Muscle layer of colon (tissue), 2 donors: ENCODE measurements around the gene IFRD1.
"Not testable (repeated sequence)": the region's sequence is repeated elsewhere in the genome, so short reads cannot be mapped to it uniquely, and the experiment has no call there.

Experiments used
- H3K27ac ChIP-seq: one replicate; pipeline ENCODE4 v1.7.0; 2013; ENCODE audit warnings: low read depth, mild to moderate bottlenecking, low read length, moderate library complexity
- H3K27me3 ChIP-seq, 2 donors: one replicate each; pipeline ENCODE4 v1.7.0; 2013; ENCODE audit warnings: low read length in 2 of 2, mild to moderate bottlenecking in 2 of 2; ENCODE audit not compliant: insufficient read depth in 2 of 2, control insufficient read depth in 1 of 2
- H3K36me3 ChIP-seq: one replicate; pipeline ENCODE4 v1.7.0; 2013; ENCODE audit warnings: mild to moderate bottlenecking, low read length; ENCODE audit not compliant: insufficient read depth
- H3K4me1 ChIP-seq: one replicate; pipeline ENCODE4 v1.7.0; 2013; ENCODE audit warnings: mild to moderate bottlenecking, low read length; ENCODE audit not compliant: insufficient read depth
- H3K4me3 ChIP-seq, 2 donors: one replicate each; pipeline ENCODE4 v1.7.0; 2013; ENCODE audit warnings: low read length in 2 of 2, low read depth in 1 of 2, mild to moderate bottlenecking in 1 of 2, moderate library complexity in 1 of 2
- H3K9ac ChIP-seq: one replicate; pipeline ENCODE4 v1.7.0; 2013; ENCODE audit warnings: low read length
- H3K9me3 ChIP-seq: one replicate; pipeline ENCODE4 v1.7.0; 2013; ENCODE audit warnings: mild to moderate bottlenecking, low read length
- donor health status: abdominal sarcoma.
- donor health status: Adenocarcinoma of cecum.

The IFRD1 gene

GRCh38 chr7:112510001-112510742 lies 59.9 kb downstream of the IFRD1 start:
- H3K9ac ChIP-seq = no peak overlapping the region
- no peaks in the 10 kb centered on the region for H3K9me3 ChIP-seq
- H3K4me1 ChIP-seq = no peaks in the 10 kb centered on the region
- no peaks in the 10 kb centered on the region for H3K27me3 ChIP-seq
- H3K27ac ChIP-seq = no peak overlapping the region
- no peak overlapping the region for H3K4me3 ChIP-seq
- H3K36me3 ChIP-seq = no peaks in the 10 kb centered on the region

GRCh38 chr7:112510743-112511110 lies 60.5 kb downstream of the IFRD1 start:
- no peak overlapping the region for H3K9ac ChIP-seq
- no peak overlapping the region for H3K27ac ChIP-seq
- H3K4me3 ChIP-seq = no peak overlapping the region
- no peaks in the 10 kb centered on the region for H3K4me1 ChIP-seq
- H3K9me3 ChIP-seq = no peaks in the 10 kb centered on the region
- H3K36me3 ChIP-seq = no peaks in the 10 kb centered on the region
- no peaks in the 10 kb centered on the region for H3K27me3 ChIP-seq

GRCh38 chr7:112511451-112512202 lies 61.4 kb downstream of the IFRD1 start:
- Histone ChIP-seq H3K27ac (no peak overlapping the region), H3K4me1 (no peaks in the 10 kb centered on the region), H3K9ac (no peak overlapping the region), H3K27me3 (no peaks in the 10 kb centered on the region), H3K36me3 (no peaks in the 10 kb centered on the region), H3K9me3 (no peaks in the 10 kb centered on the region), H3K4me3 (no peak overlapping the region)

- no peak overlapping the region for H3K9ac ChIP-seq
- H3K27me3 ChIP-seq = no peaks in the 10 kb centered on the region
- no peaks in the 10 kb centered on the region for H3K9me3 ChIP-seq
- H3K27ac ChIP-seq = no peak overlapping the region
- no peaks in the 10 kb centered on the region for H3K36me3 ChIP-seq
- H3K4me1 ChIP-seq = no peaks in the 10 kb centered on the region
- H3K4me3 ChIP-seq = no peak overlapping the region
These were observed 62.4 kb downstream of the IFRD1 start for GRCh38 chr7:112512451-112513210.

- Histone ChIP-seq H3K27me3 (no peaks in the 10 kb centered on the region), H3K9me3 (no peaks in the 10 kb centered on the region), H3K4me3 (no peak overlapping the region)
These were observed 65.7 kb downstream of the IFRD1 start for GRCh38 chr7:112515989-112516388.

GRCh38 chr7:112516418-112516817 lies 66.2 kb downstream of the IFRD1 start:
- not testable (repeated sequence) for H3K36me3 ChIP-seq, H3K27ac ChIP-seq, H3K4me1 ChIP-seq, H3K4me3 ChIP-seq, H3K9me3 ChIP-seq, H3K27me3 ChIP-seq, H3K9ac ChIP-seq

More at GRCh38 chr7:112515989-112516388, 65.7 kb downstream of the IFRD1 start:
- Histone ChIP-seq H3K4me1 (no peaks in the 10 kb centered on the region), H3K27ac (no peak overlapping the region), H3K9ac (no peak overlapping the region), H3K36me3 (no peaks in the 10 kb centered on the region)

GRCh38 chr7:112517487-112517886 lies 67.2 kb downstream of the IFRD1 start:
- no peak overlapping the region for H3K4me3 ChIP-seq
- H3K4me1 ChIP-seq = no peaks in the 10 kb centered on the region
- H3K27ac ChIP-seq = no peak overlapping the region
- H3K27me3 ChIP-seq = no peaks in the 10 kb centered on the region
- no peaks in the 10 kb centered on the region for H3K36me3 ChIP-seq
- no peaks in the 10 kb centered on the region for H3K9me3 ChIP-seq
- no peak overlapping the region for H3K9ac ChIP-seq

GRCh38 chr7:112520787-112521186 lies 70.5 kb downstream of the IFRD1 start:
- H3K36me3 ChIP-seq = no peaks in the 10 kb centered on the region

GRCh38 chr7:112521942-112522341 lies 71.7 kb downstream of the IFRD1 start:
- H3K27me3 ChIP-seq = no peaks in the 10 kb centered on the region
- H3K4me3 ChIP-seq = no peak overlapping the region
- no peaks in the 10 kb centered on the region for H3K4me1 ChIP-seq
- no peak overlapping the region for H3K9ac ChIP-seq
- H3K36me3 ChIP-seq = no peaks in the 10 kb centered on the region
- H3K9me3 ChIP-seq = no peaks in the 10 kb centered on the region
- no peak overlapping the region for H3K27ac ChIP-seq

More at GRCh38 chr7:112520787-112521186, 70.5 kb downstream of the IFRD1 start:
- Histone ChIP-seq H3K27me3 (no peaks in the 10 kb centered on the region), H3K9ac (no peak overlapping the region), H3K4me3 (no peak overlapping the region), H3K4me1 (no peaks in the 10 kb centered on the region), H3K9me3 (no peaks in the 10 kb centered on the region), H3K27ac (no peak overlapping the region)

- no peaks in the 10 kb centered on the region for H3K9me3 ChIP-seq
- H3K36me3 ChIP-seq = no peaks in the 10 kb centered on the region
- H3K27me3 ChIP-seq = no peaks in the 10 kb centered on the region
- no peak overlapping the region for H3K9ac ChIP-seq
- H3K4me1 ChIP-seq = no peaks in the 10 kb centered on the region
- no peak overlapping the region for H3K27ac ChIP-seq
- H3K4me3 ChIP-seq = no peak overlapping the region
These were observed 73.6 kb downstream of the IFRD1 start for GRCh38 chr7:112523871-112524270.
